ENCODE measurements around the gene UBXN11. TPM values are rescaled to one million over a fixed set of nuclear protein-coding genes. Genes with fewer than 3 reads are reported as not detected.

The UBXN11 gene
- polyA plus RNA-seq, 1 donor from 2014 or later: 18.5 TPM

- H3K4me2 ChIP-seq (ENCODE audit: low read length): no peak overlapping the region
- H2AFZ ChIP-seq (ENCODE audit: low read depth, low read length): no peak overlapping the region
- H3K27me3 ChIP-seq (ENCODE audit: insufficient read depth, low read depth, low read length): no peaks in the 10 kb centered on the region
- no peaks in the 10 kb centered on the region for H3F3A ChIP-seq (ENCODE audit: insufficient read depth, low read length, poor library complexity, severe bottlenecking)
- H3K79me2 ChIP-seq (replicated peaks; ENCODE audit: insufficient read depth, low read length): no peaks in the 10 kb centered on the region
- no peak overlapping the region for H3K4me3 ChIP-seq (ENCODE audit: low read length)
- no peak overlapping the region for H3K27ac ChIP-seq (ENCODE audit: low read length)
- H4K20me1 ChIP-seq (ENCODE audit: insufficient read depth): no peaks in the 10 kb centered on the region
- no peaks in the 10 kb centered on the region for H3K36me3 ChIP-seq (ENCODE audit: insufficient read depth, low read length)
- no peaks in the 10 kb centered on the region for H3K9me2 ChIP-seq (ENCODE audit: insufficient read depth, low read length)
- no peak for TF ChIP-seq POLR2AphosphoS5 (IDR thresholded peaks at IDR 0.05)
- no peak for TF ChIP-seq MXI1 (conservative IDR thresholded peaks at IDR 0.05; ENCODE audit: poor library complexity, severe bottlenecking)
- TF ChIP-seq REST (IDR thresholded peaks at IDR 0.05; ENCODE audit: borderline replicate concordance): no peak
- no peak for TF ChIP-seq EZH2 (IDR thresholded peaks at IDR 0.05; ENCODE audit: borderline replicate concordance, insufficient read depth, low read length, poor library complexity, severe bottlenecking)
- TF ChIP-seq RAD21 (conservative IDR thresholded peaks at IDR 0.05): no peak
- no peak for TF ChIP-seq EP300 (conservative IDR thresholded peaks at IDR 0.05; ENCODE audit: poor library complexity, severe bottlenecking)
- TF ChIP-seq SMC3 (conservative IDR thresholded peaks at IDR 0.05; ENCODE audit: poor library complexity): no peak
- no peak for TF ChIP-seq TAF1 (IDR thresholded peaks at IDR 0.05; ENCODE audit: low read depth)
- TF ChIP-seq CTCF (IDR thresholded peaks at IDR 0.05; ENCODE audit: poor library complexity, severe bottlenecking): no peak
- H3K9me3 ChIP-seq (ENCODE audit: low read length): no peaks in the 10 kb centered on the region
- no peak overlapping the region for H3K9ac ChIP-seq (ENCODE audit: low read length)
These were observed 46.9 kb upstream of the UBXN11 start for GRCh38 chr1:26353210-26353859.

- H3K36me3 ChIP-seq (ENCODE audit: insufficient read depth, low read length): no peaks in the 10 kb centered on the region
- no peak overlapping the region for H3K4me2 ChIP-seq (ENCODE audit: low read length)
- H3K79me2 ChIP-seq (replicated peaks; ENCODE audit: insufficient read depth, low read length): no peaks in the 10 kb centered on the region
- H2AFZ ChIP-seq (ENCODE audit: low read depth, low read length): no peak overlapping the region
- no peak overlapping the region for H3K4me3 ChIP-seq (ENCODE audit: low read length)
- no peak for TF ChIP-seq REST (IDR thresholded peaks at IDR 0.05; ENCODE audit: borderline replicate concordance)
- no peak for TF ChIP-seq MXI1 (conservative IDR thresholded peaks at IDR 0.05; ENCODE audit: poor library complexity, severe bottlenecking)
- no peak for TF ChIP-seq RAD21 (conservative IDR thresholded peaks at IDR 0.05)
- no peak for TF ChIP-seq EZH2 (IDR thresholded peaks at IDR 0.05; ENCODE audit: borderline replicate concordance, insufficient read depth, low read length, poor library complexity, severe bottlenecking)
- no peak for TF ChIP-seq TAF1 (IDR thresholded peaks at IDR 0.05; ENCODE audit: low read depth)
- TF ChIP-seq POLR2AphosphoS5 (IDR thresholded peaks at IDR 0.05): no peak
- TF ChIP-seq SMC3 (conservative IDR thresholded peaks at IDR 0.05; ENCODE audit: poor library complexity): no peak
- TF ChIP-seq EP300 (conservative IDR thresholded peaks at IDR 0.05; ENCODE audit: poor library complexity, severe bottlenecking): no peak
- TF ChIP-seq CTCF (IDR thresholded peaks at IDR 0.05; ENCODE audit: poor library complexity, severe bottlenecking): no peak
- no peaks in the 10 kb centered on the region for H3F3A ChIP-seq (ENCODE audit: insufficient read depth, low read length, poor library complexity, severe bottlenecking)
- H3K9me2 ChIP-seq (ENCODE audit: insufficient read depth, low read length): no peaks in the 10 kb centered on the region
- H3K27me3 ChIP-seq (ENCODE audit: insufficient read depth, low read depth, low read length): no peaks in the 10 kb centered on the region
- no peaks in the 10 kb centered on the region for H4K20me1 ChIP-seq (ENCODE audit: insufficient read depth)
- H3K9ac ChIP-seq (ENCODE audit: low read length): no peak overlapping the region
- H3K27ac ChIP-seq (ENCODE audit: low read length): no peak overlapping the region
- H3K9me3 ChIP-seq (ENCODE audit: low read length): no peaks in the 10 kb centered on the region
These were observed 45.9 kb upstream of the UBXN11 start for GRCh38 chr1:26352338-26352679.

Measured in neural cell (in vitro differentiated cells).